Measurements from ENCODE around the gene DNAH7.

- TF ChIP-seq POLR2A (IDR thresholded peaks at IDR 0.05) (no peak), POLR2AphosphoS5 (IDR thresholded peaks at IDR 0.05) (no peak)
Observed at GRCh38 chr2:196080526-196080925, 11.9 kb upstream of the DNAH7 start.
